ENCODE measurements around the gene EYA4.

EYA4 gene

GRCh38 chr6:133505681-133506080 lies 264.5 kb downstream of the EYA4 start:
- H3K4me3 Mint-ChIP-seq, result no peak overlapping the region

GRCh38 chr6:133512410-133513016 lies 271.4 kb downstream of the EYA4 start:
- DNase-seq, result peak; percentile 62
- H3K36me3 Mint-ChIP-seq (ENCODE audit: low read depth), result peaks cover 9% of the 10 kb centered on the region
- no peaks in the 10 kb centered on the region for H3K27me3 Mint-ChIP-seq (ENCODE audit: low read depth, poor library complexity)

More at GRCh38 chr6:133505681-133506080, 264.5 kb downstream of the EYA4 start:
- no peaks in the 10 kb centered on the region for H3K36me3 Mint-ChIP-seq (ENCODE audit: low read depth)
- no peaks in the 10 kb centered on the region for H3K27me3 Mint-ChIP-seq (ENCODE audit: low read depth, poor library complexity)
- no peak for DNase-seq
- H3K4me1 Mint-ChIP-seq, result peaks cover 6% of the 10 kb centered on the region
- no peaks in the 10 kb centered on the region for H3K9me3 Mint-ChIP-seq
- TF ChIP-seq CTCF (IDR thresholded peaks at IDR 0.05), result no peak
- H3K27ac Mint-ChIP-seq, result no peak overlapping the region

GRCh38 chr6:133523816-133524215 lies 282.7 kb downstream of the EYA4 start:
- peak overlapping the region; percentile 30 for H3K27ac Mint-ChIP-seq
- no peaks in the 10 kb centered on the region for H3K4me1 Mint-ChIP-seq
- no peak for DNase-seq
- TF ChIP-seq CTCF (IDR thresholded peaks at IDR 0.05), result no peak
- no peak overlapping the region for H3K4me3 Mint-ChIP-seq
- no peaks in the 10 kb centered on the region for H3K36me3 Mint-ChIP-seq (ENCODE audit: low read depth)
- H3K9me3 Mint-ChIP-seq, result no peaks in the 10 kb centered on the region
- no peaks in the 10 kb centered on the region for H3K27me3 Mint-ChIP-seq (ENCODE audit: low read depth, poor library complexity)

More at GRCh38 chr6:133512410-133513016, 271.4 kb downstream of the EYA4 start:
- H3K9me3 Mint-ChIP-seq, result peaks cover 6% of the 10 kb centered on the region
- no peak overlapping the region for H3K27ac Mint-ChIP-seq
- peaks cover 4% of the 10 kb centered on the region for H3K4me1 Mint-ChIP-seq
- TF ChIP-seq CTCF (IDR thresholded peaks at IDR 0.05), result peak; percentile 72
- H3K4me3 Mint-ChIP-seq, result no peak overlapping the region

- Mint-ChIP-seq H3K4me1 (no peaks in the 10 kb centered on the region), H3K36me3 (ENCODE audit: low read depth) (no peaks in the 10 kb centered on the region), H3K27ac (no peak overlapping the region), H3K27me3 (ENCODE audit: low read depth, poor library complexity) (no peaks in the 10 kb centered on the region), H3K9me3 (no peaks in the 10 kb centered on the region), H3K4me3 (no peak overlapping the region)
- no peak for TF ChIP-seq CTCF (IDR thresholded peaks at IDR 0.05)
- no peak for DNase-seq
Measured at GRCh38 chr6:133526436-133526835, 285.3 kb downstream of the EYA4 start.

GRCh38 chr6:133528566-133528965 lies 287.4 kb downstream of the EYA4 start:
- DNase-seq, result no peak
- H3K9me3 Mint-ChIP-seq, result no peaks in the 10 kb centered on the region
- H3K27me3 Mint-ChIP-seq (ENCODE audit: low read depth, poor library complexity), result peaks cover 3% of the 10 kb centered on the region
- no peak for TF ChIP-seq CTCF (IDR thresholded peaks at IDR 0.05)
- H3K27ac Mint-ChIP-seq, result no peak overlapping the region
- no peak overlapping the region for H3K4me3 Mint-ChIP-seq
- no peaks in the 10 kb centered on the region for H3K4me1 Mint-ChIP-seq
- no peaks in the 10 kb centered on the region for H3K36me3 Mint-ChIP-seq (ENCODE audit: low read depth)

GRCh38 chr6:133532908-133533307 lies 291.8 kb downstream of the EYA4 start:
- DNase-seq, result no peak
- no peak for TF ChIP-seq CTCF (IDR thresholded peaks at IDR 0.05)
- H3K27ac Mint-ChIP-seq, result no peak overlapping the region
- peaks cover 6% of the 10 kb centered on the region for H3K4me1 Mint-ChIP-seq
- H3K27me3 Mint-ChIP-seq (ENCODE audit: low read depth, poor library complexity), result peaks cover 3% of the 10 kb centered on the region
- H3K36me3 Mint-ChIP-seq (ENCODE audit: low read depth), result no peaks in the 10 kb centered on the region
- no peaks in the 10 kb centered on the region for H3K9me3 Mint-ChIP-seq
- no peak overlapping the region for H3K4me3 Mint-ChIP-seq

Measured in nephron progenitor cell (in vitro differentiated cells).